Stimulated activated CD8-positive, alpha-beta memory T cell treated with anti-CD3 and anti-CD28 coated beads, Interleukin-12 subunit alpha, Interleukin-12 subunit beta, amount 100 ng/mL, for 4 hours (primary cell): ENCODE results near the gene RGS9.

ENCODE experiments used
- DNase-seq: peaks from one replicate; pipeline ENCODE4 v3.0.0-alpha.2; 2020; ENCODE audit warnings: low read depth

Gene RGS9

DNA sequence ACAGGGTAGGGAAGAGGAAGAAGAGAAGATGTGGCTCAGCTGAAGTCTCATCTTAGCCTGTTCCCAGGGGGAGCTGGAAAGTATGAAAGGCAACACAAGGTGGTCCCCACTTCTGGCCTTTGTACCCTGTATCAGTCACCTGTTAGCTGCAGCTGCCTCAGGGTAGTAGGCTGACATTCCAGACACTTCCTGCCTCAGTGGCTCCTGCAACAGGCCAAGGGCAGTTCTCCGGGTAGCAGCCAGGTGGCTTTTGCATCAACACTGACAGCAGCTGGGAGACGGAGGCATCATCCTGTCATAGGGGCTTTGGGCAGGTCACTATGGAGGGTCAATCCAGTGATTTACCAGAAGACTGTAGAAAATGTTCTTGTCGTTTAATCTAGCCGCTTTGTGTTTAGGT, 124.0 kb downstream of the RGS9 start:
- DNase-seq, result no peak

DNA sequence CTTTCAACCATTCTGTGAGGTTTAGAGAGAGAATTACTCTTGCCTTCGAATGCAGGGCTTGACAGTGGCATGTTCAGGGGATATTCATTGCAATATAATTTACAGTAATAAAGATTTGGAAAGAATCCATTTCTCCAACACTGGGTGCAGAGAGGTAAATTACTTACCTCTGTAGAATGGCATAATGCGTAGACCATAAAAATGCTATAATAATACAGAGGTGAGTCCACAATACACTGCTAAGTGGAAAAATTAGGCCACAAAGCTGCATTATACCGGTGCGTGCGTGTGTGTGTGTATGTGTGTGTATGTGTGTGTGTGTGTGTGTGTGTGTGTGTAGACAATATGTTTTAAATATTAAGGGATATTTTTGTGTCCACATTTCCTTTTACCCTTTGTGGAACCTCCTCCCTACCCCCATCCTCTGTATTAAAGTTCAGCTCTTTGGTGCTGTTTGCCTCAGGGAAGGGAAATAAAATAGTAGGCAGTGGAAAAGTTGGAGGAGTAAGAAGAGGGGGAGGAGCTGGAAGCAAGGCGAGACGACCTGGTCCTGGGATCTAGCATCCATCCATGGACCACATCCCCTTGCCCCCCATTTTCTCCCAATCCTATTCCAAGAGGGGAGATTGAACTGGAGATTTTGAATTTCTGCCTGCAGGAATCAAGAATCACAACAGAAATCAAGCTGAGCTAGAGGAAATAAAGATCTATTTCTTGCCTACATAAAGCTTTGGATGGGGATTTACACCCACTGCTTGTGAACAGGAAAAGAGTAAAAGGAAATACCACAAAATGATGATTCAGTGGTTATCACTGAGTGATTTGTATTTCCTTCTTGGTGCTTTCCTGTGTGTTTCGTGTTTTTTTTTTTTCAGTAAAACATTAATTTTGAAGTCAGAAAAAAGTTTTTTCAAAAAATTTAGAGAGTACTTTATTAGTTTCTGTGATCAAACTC, 124.8 kb downstream of the RGS9 start:
- DNase-seq, result no peak

DNA sequence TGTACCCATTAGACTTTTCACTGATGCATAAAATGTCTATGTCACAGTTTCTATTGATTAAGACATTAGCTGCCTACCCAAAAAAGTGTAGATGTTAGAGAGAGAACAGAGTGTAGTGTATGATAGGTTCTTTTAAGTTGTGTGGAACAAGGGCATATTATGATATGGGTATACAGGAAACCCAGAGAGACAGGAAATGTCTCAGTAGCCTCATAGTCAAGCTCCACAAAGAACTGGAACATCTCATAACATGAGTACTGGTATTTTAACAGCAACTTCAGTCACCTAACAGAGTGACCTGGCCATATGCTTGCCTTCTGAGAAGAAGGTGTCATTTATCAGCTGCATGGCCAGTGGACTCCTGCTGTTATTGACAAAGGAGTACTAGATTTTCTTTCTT, 128.1 kb downstream of the RGS9 start:
- no peak for DNase-seq

DNA sequence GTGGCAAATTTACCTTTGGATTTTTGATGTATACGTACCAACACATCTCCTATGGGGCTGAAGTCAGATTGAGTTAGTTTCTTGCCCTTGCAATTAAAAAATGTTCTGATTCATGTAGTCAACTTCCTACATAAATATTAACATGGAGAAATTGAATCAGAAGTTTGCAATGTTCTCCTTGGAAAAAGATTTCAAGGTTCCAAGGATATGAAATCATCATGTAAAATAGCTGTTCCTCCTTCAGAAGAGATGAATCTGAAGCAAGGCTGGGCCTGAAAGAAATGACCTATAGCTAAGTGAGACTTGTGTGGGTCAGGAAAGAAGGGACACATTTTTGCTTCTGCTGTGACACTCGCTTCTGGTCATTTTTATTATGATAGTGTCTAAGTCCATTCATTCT, 131.7 kb downstream of the RGS9 start:
- DNase-seq, result no peak

DNA sequence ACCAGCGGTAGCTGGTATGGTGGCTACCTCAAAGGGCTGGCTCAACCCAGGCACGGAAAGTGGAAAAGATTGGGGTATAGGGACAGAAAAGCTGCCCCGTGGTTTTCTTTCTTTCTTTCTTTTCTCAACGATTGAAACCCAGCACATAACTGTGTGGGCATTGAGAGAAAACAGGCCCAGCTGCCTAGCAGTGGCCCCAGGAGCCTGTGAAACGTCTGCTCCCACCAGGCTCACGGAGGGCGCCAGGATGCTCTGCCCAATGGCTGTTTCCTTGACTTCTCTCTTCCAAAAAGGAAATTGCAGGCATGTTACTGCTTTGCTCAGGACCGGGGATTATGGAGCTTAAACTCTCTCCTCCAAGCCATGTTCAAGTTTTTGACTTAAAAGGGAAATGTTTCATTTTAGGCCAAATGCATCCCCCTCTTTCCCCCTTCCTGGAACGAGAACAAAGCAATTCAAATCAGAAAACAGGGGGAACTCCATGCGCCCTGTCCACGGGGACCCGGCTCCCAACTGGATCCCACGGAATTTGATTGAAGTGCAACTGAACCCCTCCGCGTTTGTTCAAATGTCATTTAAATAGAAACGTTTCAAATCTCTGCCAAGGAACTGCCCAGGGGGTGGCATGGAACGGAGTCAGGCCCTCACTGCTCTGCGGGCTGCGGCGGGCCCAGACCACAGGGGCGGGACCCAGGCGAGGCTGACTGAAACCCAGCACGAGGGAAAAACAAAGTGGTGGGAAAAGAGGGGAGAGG, 133.5 kb downstream of the RGS9 start:
- no peak for DNase-seq

DNA sequence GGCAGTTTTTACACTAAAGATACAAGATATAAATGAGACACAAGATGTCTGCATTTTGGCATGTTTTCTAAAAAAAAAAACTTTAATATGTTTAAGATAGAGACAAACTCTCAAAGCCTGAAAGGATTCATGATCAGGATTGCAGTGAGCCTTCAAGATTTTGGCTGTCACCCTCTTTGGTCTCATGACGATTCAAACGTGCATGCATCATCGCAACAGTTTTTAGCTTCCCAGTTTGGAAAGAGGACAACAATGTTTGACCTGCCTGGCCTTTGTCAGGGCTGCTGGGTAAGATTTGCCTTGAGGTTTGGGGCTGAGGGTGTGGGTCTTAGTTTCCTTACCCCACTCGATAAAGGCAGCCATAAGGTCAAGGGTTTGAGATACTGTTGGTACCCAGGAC, 134.1 kb downstream of the RGS9 start:
- DNase-seq, result no peak
